HG03457 (cell line): ENCODE measurements around the gene WAPL.
"Not testable (repeated sequence)": the region's sequence is repeated elsewhere in the genome, so short reads cannot be mapped to it uniquely, and the experiment has no call there.

Experiments
- ATAC-seq: cut with Tn5 transposase; IDR thresholded peaks from one replicate; pipeline ENCODE4 v1.9.1; 2021; ENCODE audit warnings: moderate number of reproducible peaks; ENCODE audit not compliant: unreplicated experiment

Gene WAPL

DNA sequence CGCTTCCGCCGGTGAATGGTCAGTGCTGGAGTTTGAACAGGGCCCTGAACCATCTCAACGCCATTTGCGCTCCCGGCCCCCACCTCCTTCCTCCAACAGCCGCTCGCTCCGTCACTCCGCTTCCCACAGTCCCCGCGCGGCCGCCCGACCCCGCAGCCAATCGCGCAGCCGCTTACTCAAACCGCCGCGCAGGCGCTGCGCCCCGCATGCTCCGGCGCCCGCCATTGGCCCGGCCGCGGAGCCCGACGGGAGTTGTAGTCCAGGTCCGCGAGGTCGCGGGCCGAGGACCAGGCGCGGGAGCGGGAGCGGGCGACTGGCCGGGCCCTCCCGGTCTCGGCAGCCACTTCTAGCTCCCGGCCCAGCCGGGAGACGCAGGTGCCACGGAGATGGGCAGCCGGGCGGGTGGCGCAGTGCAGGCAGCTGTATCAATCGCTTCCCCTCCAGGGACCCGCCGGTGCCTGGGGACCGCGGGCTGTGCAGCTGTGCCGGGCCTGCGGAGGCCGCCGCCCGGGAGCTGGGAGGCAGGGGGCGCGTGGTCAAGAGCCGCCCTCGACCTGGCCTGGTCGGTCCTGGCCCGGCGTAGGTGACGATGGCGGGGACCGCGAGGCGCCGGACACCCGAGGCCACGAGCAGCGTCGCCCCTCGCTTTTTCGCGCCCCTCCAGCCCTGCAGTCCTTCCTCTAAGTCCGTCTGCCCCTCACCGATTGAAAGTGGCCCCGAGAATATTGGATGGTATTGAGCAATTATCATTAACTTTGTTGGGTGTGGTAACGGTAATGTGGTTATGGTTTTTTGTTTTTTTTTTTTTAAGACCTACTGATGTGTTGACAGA is at the start of gene WAPL:
Gene WAPL (minus strand): TSS at position 115 of the 832 bp plus-strand sequence. CDS start 3,723 bp downstream, outside the sequence.
- ATAC-seq: peak; percentile 93

DNA sequence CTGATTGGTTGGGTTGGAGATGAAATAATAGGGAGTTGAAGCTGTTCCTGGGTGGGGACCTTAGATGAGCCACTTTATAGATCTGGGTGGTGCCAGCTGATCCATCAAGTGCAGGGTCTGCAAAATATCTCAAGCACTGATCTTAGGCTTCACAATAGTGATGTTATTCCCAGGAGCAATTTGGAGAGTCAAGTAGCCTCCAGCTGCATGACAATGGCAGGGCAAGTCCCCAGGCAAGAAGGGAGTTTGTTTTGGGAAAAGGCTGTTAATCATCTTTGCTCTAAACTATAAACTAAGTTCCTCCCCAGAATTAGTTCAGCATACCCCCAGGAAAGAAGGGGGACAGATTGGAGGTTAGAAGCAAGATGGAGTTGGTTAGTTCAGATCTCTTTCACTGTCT is 47.7 kb upstream of the WAPL start:
- ATAC-seq: no peak

DNA sequence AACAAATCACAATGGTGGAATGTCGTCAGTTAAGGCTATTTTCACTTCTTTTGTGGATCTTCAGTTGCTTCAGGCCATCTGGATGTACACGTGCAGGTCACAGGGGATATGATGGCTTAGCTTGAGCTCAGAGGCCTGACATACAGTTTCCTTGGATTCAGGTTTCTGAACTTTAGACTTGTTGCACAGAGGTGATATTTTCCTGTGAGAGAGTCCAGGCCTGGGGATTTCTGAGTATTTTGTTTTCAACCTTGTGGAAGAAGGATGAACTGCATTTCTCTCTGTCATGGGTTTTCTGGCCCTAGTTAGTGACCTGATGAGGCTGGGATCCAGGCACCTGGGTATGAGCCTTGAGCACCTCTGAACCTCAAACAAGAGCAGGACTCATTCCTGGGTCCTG is 44.9 kb upstream of the WAPL start:
- not testable (repeated sequence) for ATAC-seq

DNA sequence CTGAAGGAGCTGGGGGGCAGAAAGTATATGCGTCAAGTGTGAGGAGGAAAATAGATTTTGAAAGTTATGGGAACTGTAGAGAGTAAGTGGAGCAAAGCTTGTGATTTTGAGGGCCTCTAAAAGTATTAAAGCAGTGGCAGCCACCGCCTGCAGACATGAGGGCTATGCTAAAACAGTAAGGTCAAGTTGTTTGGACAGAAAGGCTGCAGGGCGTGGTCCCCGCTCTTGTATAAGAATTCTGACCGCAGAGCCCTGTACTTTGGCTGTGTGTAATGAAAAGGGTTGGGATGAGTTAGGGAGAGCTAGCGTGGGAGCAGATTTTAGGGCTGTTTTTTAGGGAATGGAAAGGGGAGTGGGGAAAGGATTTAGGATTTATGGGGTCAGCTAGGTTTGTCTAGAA is 41.7 kb upstream of the WAPL start:
- not testable (repeated sequence) for ATAC-seq

DNA sequence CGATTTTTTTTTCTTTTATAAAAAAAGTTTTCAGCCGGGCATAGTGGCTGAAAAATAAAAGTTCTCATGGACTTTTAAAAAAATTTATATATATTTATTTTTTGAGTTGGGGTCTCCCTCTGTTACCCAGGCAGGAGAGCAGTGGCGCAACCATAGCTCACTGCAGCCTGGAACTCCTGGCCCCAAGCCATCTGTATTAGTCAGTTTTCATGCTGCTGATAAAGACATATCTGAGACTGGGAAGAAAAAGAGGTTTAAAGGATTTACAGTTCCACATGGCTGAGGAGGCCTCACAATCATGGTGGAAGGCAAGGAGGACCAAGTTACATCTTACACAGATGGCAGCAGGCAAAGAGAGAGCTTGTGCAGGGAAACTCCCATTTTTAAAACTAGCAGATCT is 37.1 kb upstream of the WAPL start:
- not testable (repeated sequence) for ATAC-seq

- no peak for ATAC-seq
Measured at GRCh38 chr10:86556933-86557649, 35.5 kb upstream of the WAPL start.

DNA sequence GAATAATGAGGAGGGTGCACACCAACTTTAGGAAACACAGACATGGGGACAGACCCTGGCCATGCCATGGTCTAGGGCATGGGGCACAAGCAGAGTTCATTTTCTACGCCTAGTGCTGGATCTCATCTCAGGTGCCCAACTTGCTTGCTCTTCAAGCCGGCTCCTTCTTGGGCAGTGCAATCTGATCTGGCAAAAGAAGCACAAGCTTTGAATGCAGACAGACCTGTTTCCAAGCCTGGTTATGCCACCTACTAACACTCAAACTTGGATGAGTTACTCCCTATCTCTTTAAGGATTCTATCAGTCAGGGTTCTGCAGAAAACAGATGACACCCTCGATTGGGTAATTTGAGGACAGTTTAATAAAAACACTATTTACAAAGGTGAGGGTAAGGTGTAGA is 34.9 kb upstream of the WAPL start:
- no peak for ATAC-seq

GRCh38 chr10:86553639-86554038 is 32.0 kb upstream of the WAPL start:
- ATAC-seq: no peak

DNA sequence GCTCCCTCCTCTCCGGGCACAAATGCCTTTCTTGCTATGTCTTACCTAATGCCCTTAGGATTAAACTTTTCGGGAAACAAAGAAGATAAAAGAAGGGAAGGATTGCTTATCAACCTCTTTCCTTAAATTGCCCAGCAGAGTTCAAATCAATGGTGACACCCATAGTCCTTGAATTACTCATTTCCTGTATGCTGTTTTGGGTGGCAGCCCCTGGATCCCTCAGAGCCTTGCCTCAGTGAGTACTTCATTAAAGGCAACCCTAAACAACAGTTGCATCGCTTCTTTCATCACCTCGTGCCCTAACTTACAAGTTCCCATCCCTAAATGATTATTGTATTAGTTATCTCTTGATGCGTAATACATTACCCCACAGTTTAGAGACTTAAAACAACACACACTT is 31.6 kb upstream of the WAPL start:
- no peak for ATAC-seq

DNA sequence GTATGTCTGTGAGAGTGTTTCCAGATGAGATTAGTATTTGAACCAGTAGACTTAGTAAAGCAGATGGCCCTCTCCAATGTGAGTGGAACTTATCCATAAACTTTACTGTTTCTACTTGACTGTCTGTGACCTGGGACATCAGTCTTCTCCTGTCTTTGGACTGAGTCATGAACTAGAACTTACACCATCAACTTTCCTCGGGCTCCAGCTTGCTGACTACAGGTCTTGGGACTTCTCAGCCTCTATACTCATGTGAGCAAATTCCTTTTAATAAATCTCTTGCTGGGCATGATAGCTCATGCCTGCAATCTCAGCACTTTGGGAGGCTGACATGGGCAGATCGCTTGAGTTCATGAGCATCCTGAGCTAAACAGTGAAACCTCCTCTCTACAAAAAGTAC is 25.7 kb upstream of the WAPL start:
- ATAC-seq: no peak

GRCh38 chr10:86545101-86545500 is 23.5 kb upstream of the WAPL start:
- ATAC-seq: no peak

DNA sequence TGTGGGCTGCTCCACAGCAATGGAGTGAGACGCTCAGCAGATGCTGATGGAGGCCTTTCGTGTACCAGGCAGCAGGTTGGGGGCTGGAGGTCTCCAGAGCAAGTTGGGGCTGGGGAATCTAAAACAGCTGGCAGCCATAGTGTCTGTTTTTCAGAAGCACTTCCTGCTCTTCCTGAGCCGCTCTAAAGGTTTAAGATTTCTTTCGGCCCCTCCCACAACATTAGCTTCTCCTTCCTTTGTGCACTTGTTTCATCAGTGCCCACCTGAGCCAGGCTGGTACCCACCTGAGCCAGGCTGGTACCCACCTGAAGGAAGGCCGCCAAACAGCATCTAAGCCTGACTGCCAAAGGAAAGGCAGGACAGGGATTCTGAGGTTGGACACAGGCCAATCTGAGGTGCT is 18.4 kb upstream of the WAPL start:
- ATAC-seq: no peak

- no peak for ATAC-seq
Measured at GRCh38 chr10:86538547-86538946, 17.0 kb upstream of the WAPL start.

DNA sequence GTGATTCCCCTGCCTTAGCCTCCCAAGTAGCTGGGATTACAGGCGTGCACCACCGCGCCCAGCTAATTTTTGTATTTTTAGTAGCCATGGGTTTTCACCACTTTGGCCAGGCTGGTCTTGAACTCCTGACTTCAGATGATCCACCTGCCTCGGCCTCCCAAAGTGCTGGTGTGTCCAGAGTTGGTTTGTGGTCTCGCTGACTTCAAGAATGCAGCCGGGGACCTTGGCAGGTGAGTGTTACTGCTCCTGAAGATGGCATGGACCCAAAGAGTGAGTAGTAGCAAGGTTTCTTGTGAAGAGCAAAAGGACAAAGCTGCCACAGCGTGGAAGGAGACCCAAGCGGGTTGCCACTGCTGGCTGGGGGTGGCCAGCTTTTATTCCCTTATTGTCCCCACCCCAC is 16.4 kb upstream of the WAPL start:
- ATAC-seq: not testable (repeated sequence)

- no peak for ATAC-seq
Measured at GRCh38 chr10:86536294-86536861, 14.8 kb upstream of the WAPL start.

DNA sequence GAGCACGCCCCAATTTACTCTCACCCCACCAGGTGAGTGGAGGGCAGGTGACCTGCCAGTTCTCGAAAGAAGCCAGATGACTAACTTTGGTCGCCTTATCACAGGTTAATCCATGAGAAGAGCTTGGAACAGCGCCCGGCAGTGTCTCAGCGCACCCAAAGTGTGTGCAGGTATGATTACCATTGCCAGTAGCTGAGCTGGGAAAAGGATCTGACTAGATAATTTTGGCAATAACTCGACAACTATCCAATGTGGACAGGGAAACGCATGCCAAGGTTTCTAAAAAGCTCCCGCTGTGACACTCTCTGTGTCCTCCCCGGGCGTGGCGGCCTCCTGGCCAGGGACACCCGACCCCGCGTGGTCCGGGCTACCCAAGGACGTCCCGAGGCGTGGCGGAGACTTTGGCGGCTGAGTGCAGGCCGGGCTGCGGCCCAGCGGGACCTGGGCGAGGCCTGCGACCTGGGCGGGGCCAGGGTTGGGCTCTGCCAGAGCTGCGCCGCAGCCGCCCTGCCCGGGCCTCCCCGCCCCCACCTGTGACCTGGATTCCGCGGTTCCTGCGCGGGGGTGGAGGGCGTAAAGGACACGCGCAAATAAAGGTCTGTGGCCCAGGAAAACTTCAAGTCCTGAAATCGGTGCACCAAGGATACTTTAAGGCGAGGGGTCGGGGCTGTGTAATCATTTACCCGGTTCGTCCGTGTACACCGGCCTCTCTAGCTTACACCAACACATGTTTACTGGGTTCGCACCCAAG is 13.7 kb upstream of the WAPL start:
- no peak for ATAC-seq

DNA sequence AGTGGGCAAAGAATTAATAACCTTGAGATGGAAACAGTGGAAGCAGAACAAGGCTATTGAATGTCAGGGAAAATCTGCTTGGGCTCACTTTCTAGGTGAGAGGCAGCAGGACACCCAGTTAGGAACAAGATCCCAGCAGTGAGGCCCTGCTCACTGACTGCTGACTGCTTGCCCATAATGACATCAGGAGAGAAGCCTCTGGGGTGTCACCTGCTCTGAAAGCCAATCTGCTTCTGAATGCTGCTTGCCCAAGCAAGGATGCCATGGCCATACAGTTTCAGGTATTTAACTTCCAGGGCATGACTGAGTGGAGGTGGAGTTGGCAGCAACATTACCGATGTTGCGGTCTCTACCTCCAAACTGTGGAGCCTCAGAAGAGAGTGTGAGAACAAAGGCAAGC is 11.7 kb upstream of the WAPL start:
- no peak for ATAC-seq

DNA sequence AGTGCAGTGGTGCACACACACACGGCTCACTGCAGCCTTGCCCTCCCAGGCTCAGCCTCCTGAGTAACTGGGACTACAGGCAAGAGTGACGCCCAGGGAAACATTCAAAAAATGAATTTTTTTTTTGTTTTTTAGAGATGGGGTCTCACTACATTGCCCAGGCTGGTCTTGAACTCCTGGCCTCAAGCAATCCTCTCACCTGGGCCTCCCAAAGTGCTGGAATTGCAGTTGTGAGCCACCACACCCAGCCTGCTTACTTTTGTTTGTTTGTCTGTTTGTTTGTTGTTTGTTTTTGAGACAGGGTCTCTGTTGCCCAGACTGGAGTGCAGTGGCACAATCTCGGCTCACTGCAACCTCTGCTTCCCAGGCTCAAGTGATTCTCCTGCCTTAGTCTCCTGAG is 7.1 kb upstream of the WAPL start:
- ATAC-seq: not testable (repeated sequence)

DNA sequence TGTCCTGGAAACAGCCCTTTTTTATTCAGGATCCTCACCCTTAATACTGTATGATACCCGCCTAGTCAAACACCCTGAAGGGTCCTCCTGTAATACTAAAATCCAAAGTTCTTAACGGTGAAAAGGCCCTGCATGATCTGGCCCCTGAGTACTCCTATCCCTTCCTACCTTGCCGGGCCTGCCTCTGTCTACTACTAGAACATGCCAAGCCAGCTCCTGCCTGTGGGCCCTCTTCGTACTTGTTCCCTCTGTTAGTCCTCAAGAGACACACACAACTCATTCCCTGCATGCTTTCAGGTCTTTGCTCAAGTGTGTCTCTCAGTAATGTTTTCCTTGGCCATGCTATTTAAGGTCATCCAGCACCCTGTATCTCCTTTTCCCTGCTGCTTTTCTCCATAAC is 5.0 kb upstream of the WAPL start:
- ATAC-seq: no peak

DNA sequence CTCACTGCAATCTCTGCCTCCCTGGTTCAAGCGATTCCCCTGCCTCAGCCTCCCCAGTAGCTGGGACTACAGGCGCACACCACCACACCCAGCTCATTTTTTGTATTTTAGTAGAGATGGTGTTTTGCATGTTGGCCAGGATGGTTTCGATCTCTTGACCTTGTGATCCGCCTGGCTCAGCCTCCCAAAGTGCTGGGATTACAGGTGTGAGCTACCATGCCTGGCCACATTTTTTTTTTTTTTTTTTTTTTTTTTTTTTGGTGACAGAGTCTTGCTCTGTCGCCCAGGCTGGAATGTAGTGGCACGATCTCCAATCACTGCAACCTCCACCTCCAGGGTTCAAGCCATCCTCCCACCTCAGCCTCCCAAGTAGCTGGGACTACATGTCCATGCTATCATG is 4.1 kb upstream of the WAPL start:
- not testable (repeated sequence) for ATAC-seq

GRCh38 chr10:86524225-86524962 is 2.8 kb upstream of the WAPL start:
- no peak for ATAC-seq
